ENCODE results near the gene RANBP9. TPM values are rescaled to one million over a fixed set of nuclear protein-coding genes. Genes with fewer than 3 reads are reported as not detected.
A peak's percentile ranks its signal among the peaks of the same experiment; 100 is the strongest.

The RANBP9 gene
- total and polyA plus RNA-seq, 2 of the 13 experiments (the other 11 are each of a cell fraction or from before 2014, with no cell fraction given), result 26.6 to 30.6 TPM

- TF ChIP-seq ZNF280B (CRISPR knock-in tag; IDR thresholded peaks at IDR 0.05; ENCODE audit: borderline replicate concordance) (peak; percentile 76; the same call in 1 of the 2 replicates), ZHX1 (CRISPR knock-in tag; IDR thresholded peaks at IDR 0.05; ENCODE audit: low read depth) (0 out of 2 replicates have a peak, but pooled peaks have one; percentile 24), PAXIP1 (CRISPR knock-in tag; conservative IDR thresholded peaks at IDR 0.05) (peak; percentile 66), MLLT10 (CRISPR knock-in tag; IDR thresholded peaks at IDR 0.05) (no peak), CBX5 (CRISPR knock-in tag; IDR thresholded peaks at IDR 0.05; ENCODE audit: borderline replicate concordance) (peak; percentile 67; the same call in 1 of the 2 replicates), CSRNP1 (CRISPR knock-in tag; IDR thresholded peaks at IDR 0.05) (no peak), ZZZ3 (CRISPR knock-in tag; IDR thresholded peaks at IDR 0.05; ENCODE audit: borderline replicate concordance) (peak; percentile 77), ZBTB21 (CRISPR knock-in tag; IDR thresholded peaks at IDR 0.05) (no peak), HDAC2 (CRISPR knock-in tag; IDR thresholded peaks at IDR 0.05) (peak; percentile 90), ZNF646 (CRISPR knock-in tag; IDR thresholded peaks at IDR 0.05) (no peak)
Observed at GRCh38 chr6:13711733-13712598, at the start of gene RANBP9 (continued).
